Stomach (tissue), 9 donors: Measurements from ENCODE around the gene KLF15. TPM values are rescaled to one million over a fixed set of nuclear protein-coding genes. Genes with fewer than 3 reads are reported as not detected.

Experiments
- DNase-seq, 2 donors: peaks; one replicate each; pipeline versions ENCODE4 v3.0.0 to v3.0.0-alpha.2; 2013 to 2019
- H3K27ac ChIP-seq, 5 donors: fragments of 200-600 bp in 4 of 5; sonication (generic) in 4 of 5; one replicate each; pipeline ENCODE4 v1.5.1; 2013 to 2019; ENCODE audit warnings: mild to moderate bottlenecking in 1 of 5, moderate library complexity in 1 of 5
- H3K27me3 ChIP-seq, 3 donors: fragments of 200-600 bp; sonication (generic); one replicate each; pipeline ENCODE4 v1.5.1; 2017 to 2019; ENCODE audit warnings: mixed run types in 1 of 3
- H3K36me3 ChIP-seq, 4 donors: fragments of 200-600 bp; sonication (generic); 1 replicate in 3 of 4; 2 replicates in 1 of 4; pipeline ENCODE4 v1.5.1; 2016 to 2019
- H3K4me1 ChIP-seq, 4 donors: fragments of 200-600 bp; sonication (generic); one replicate each; pipeline ENCODE4 v1.5.1; 2016 to 2019
- H3K4me3 ChIP-seq, 4 donors: fragments of 200-600 bp; sonication (generic) in 3 of 4; one replicate each; pipeline ENCODE4 v1.5.1; 2016 to 2019; ENCODE audit warnings: mild to moderate bottlenecking in 1 of 4
- H3K9me3 ChIP-seq, 4 donors: fragments of 200-600 bp; sonication (generic); one replicate each; pipeline ENCODE4 v1.5.1; 2016 to 2019
- EP300 ChIP-seq: sonication (generic); formaldehyde crosslinking; IDR thresholded peaks from one replicate; pipeline ENCODE4 v1.6.1; 2017; ENCODE audit warnings: antibody characterized with exemption
- POLR2A ChIP-seq, 4 donors: fragments of 450-650 bp; IDR thresholded peaks; one replicate each; pipeline ENCODE4 v1.6.1; 2016; ENCODE audit warnings: antibody characterized with exemption in 4 of 4, control low read depth in 2 of 4, mild to moderate bottlenecking in 1 of 4, moderate library complexity in 1 of 4
- POLR2AphosphoS5 ChIP-seq, 3 donors: sonication (generic); formaldehyde crosslinking; IDR thresholded peaks; one replicate each; pipeline ENCODE4 v1.6.1; 2016; ENCODE audit warnings: antibody characterized with exemption in 3 of 3
- WGBS, 5 donors: extraction: QIAGEN DNeasy Blood & Tissue Kit in 3 of 5; methylation state at CpG; one replicate each; pipeline versions ENCODE4 v1.1.5 to v1.1.7; 2013 to 2018; 5-methylcytosine and 5-hydroxymethylcytosine counted together
- intact Hi-C: fragments of 100-400 bp; cut with DNase I; formaldehyde crosslinking; loops from one replicate; pipeline ENCODE4 v1.15.1; 2023; ENCODE audit warnings: low total_unique reads
- polyA plus RNA-seq, 3 donors: library from polyadenylated mRNA; stranded (reverse); fragments of 200-250 nt; gene quantifications; one replicate each; pipeline ENCODE4 v1.2.3, GENCODE V29; 2013
- total RNA-seq, 5 donors: library from RNA; depleted of rRNA; stranded (reverse); fragments of >200 nt; gene quantifications; one replicate each; pipeline versions ENCODE4 v1.1.0 to v1.2.3, GENCODE V29; 2014 to 2016
- TF ChIP-seq, protein P1 (sequence below), 7 experiments: fragments of 450-650 bp in 4 of 7; fragments of 200-600 bp in 3 of 7; sonication (generic) in 3 of 7; IDR thresholded peaks; one replicate each; pipeline ENCODE4 v1.5.1; 2016 to 2019; ENCODE audit warnings: antibody characterized with exemption in 7 of 7, control low read depth in 2 of 7, mild to moderate bottlenecking in 1 of 7
- donor health status: healthy with polysubstance abuse.
- donor health status: Bipolar disorder and iron deficiency.
- donor health status: healthy.

Gene KLF15
- total and polyA plus RNA-seq, 8 donors = 4.6 to 82.9 (median 19.1) TPM

GRCh38 chr3:126392246-126392645 is 35.0 kb upstream of the KLF15 start:
- peak in 1 of 2 donors; percentile 11 for DNase-seq
- Histone ChIP-seq H3K36me3 (no peaks in the 10 kb centered on the region), H3K4me1 (peaks cover 16 to 26% (median 22%) of the 10 kb centered on the region in 4 donors), H3K9me3 (no peaks in the 10 kb centered on the region), H3K27me3 (peaks cover 0 to 46% (median 19%) of the 10 kb centered on the region in 3 donors), H3K4me3 (no peak overlapping the region), H3K27ac (no peak overlapping the region)
- 76 to 84% (median 78%) methylated on average over 12 of the region's 12 CpGs for WGBS, 5 donors
- no peak for TF ChIP-seq POLR2A (IDR thresholded peaks at IDR 0.05)
- TF ChIP-seq, protein P1, sequence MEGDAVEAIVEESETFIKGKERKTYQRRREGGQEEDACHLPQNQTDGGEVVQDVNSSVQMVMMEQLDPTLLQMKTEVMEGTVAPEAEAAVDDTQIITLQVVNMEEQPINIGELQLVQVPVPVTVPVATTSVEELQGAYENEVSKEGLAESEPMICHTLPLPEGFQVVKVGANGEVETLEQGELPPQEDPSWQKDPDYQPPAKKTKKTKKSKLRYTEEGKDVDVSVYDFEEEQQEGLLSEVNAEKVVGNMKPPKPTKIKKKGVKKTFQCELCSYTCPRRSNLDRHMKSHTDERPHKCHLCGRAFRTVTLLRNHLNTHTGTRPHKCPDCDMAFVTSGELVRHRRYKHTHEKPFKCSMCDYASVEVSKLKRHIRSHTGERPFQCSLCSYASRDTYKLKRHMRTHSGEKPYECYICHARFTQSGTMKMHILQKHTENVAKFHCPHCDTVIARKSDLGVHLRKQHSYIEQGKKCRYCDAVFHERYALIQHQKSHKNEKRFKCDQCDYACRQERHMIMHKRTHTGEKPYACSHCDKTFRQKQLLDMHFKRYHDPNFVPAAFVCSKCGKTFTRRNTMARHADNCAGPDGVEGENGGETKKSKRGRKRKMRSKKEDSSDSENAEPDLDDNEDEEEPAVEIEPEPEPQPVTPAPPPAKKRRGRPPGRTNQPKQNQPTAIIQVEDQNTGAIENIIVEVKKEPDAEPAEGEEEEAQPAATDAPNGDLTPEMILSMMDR (IDR thresholded peaks at IDR 0.05) = no peak
- TF ChIP-seq EP300 = no peak
- no peak for TF ChIP-seq POLR2AphosphoS5 (IDR thresholded peaks at IDR 0.05)
- intact Hi-C loops = loop anchor here (5.0 to 10.0 kb wide), 2 partner anchors 135 to 267 kb away; no protein-coding TSS in a partner anchor

DNA sequence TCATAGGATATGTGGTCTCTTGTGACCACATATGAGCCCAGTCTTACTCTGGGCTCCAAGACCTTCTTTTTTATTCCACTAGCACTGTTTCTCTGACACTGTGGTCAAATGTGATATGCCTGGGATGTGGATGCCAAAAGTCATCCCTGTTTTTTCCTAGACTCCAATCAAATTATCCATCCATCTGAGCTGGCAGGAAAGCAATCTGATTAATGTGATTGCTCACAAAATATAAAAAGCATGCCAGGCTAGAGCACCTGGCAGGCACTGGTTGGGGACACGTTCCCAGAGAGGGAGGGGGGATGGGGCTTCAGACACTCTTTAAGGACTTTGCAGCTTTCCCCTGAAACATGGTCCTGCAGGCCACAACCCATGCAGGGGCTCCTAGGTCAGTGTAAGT is 34.4 kb upstream of the KLF15 start:
- Histone ChIP-seq H3K9me3 (no peaks in the 10 kb centered on the region), H3K36me3 (no peaks in the 10 kb centered on the region), H3K27me3 (peaks cover 0 to 46% (median 19%) of the 10 kb centered on the region in 3 donors), H3K4me1 (peaks cover 16 to 26% (median 22%) of the 10 kb centered on the region in 4 donors), H3K27ac (no peak overlapping the region), H3K4me3 (no peak overlapping the region)
- DNase-seq = peak in 1 of 2 donors; percentile 9
- WGBS, 5 donors = 9 to 63% (median 27%) methylated on average over 1 of the region's 1 CpG
- TF ChIP-seq POLR2A (IDR thresholded peaks at IDR 0.05) (no peak), EP300 (no peak), POLR2AphosphoS5 (IDR thresholded peaks at IDR 0.05) (no peak)
- TF ChIP-seq, protein P1 (IDR thresholded peaks at IDR 0.05) = no peak
- intact Hi-C loops = loop anchor here (5.0 to 10.0 kb wide), 2 partner anchors 134 to 267 kb away; no protein-coding TSS in a partner anchor

- WGBS, 5 donors = 53 to 72% (median 70%) methylated on average over 4 of the region's 4 CpGs
- Histone ChIP-seq H3K4me3 (no peak overlapping the region), H3K4me1 (peaks cover 16 to 26% (median 22%) of the 10 kb centered on the region in 4 donors), H3K36me3 (no peaks in the 10 kb centered on the region), H3K27ac (no peak overlapping the region), H3K27me3 (peaks cover 0 to 43% (median 19%) of the 10 kb centered on the region in 3 donors), H3K9me3 (no peaks in the 10 kb centered on the region)
- intact Hi-C loops = loop anchor here (5.0 to 10.0 kb wide), 2 partner anchors 133 to 266 kb away; no protein-coding TSS in a partner anchor
- TF ChIP-seq POLR2A (IDR thresholded peaks at IDR 0.05) = no peak
- TF ChIP-seq, protein P1 (IDR thresholded peaks at IDR 0.05) = no peak
- no peak for TF ChIP-seq EP300
- no peak for TF ChIP-seq POLR2AphosphoS5 (IDR thresholded peaks at IDR 0.05)
- DNase-seq = peak in 1 of 2 donors; percentile 24
Observed at GRCh38 chr3:126390751-126391150, 33.5 kb upstream of the KLF15 start.

- H3K27ac ChIP-seq = peak overlapping the region in 1 of 5 donors; percentile 90
- TF ChIP-seq POLR2A (IDR thresholded peaks at IDR 0.05) (no peak), EP300 (no peak), POLR2AphosphoS5 (IDR thresholded peaks at IDR 0.05) (no peak)
- TF ChIP-seq, protein P1 (IDR thresholded peaks at IDR 0.05) = no peak
- peak in 1 of 2 donors; percentile 19 for DNase-seq
Observed at GRCh38 chr3:126390201-126390600, 33.0 kb upstream of the KLF15 start.

More at GRCh38 chr3:126390201-126390600, 33.0 kb upstream of the KLF15 start:
- intact Hi-C loops = loop anchor here (5.0 to 10.0 kb wide), 2 partner anchors 133 to 265 kb away; no protein-coding TSS in a partner anchor
- Histone ChIP-seq H3K4me3 (no peak overlapping the region), H3K4me1 (peaks cover 16 to 26% (median 22%) of the 10 kb centered on the region in 4 donors), H3K36me3 (no peaks in the 10 kb centered on the region), H3K9me3 (no peaks in the 10 kb centered on the region), H3K27me3 (peaks cover 0 to 38% (median 14%) of the 10 kb centered on the region in 3 donors)
- 83 to 92% (median 89%) methylated on average over 15 of the region's 15 CpGs for WGBS, 5 donors
